Stimulated activated CD4-positive, alpha-beta T cell treated with anti-CD3 and anti-CD28 coated beads, Interleukin-15, amount 100 ng/mL, for 24 hours (primary cell): Measurements from ENCODE around the gene TFCP2.
"Not testable (repeated sequence)": the region's sequence is repeated elsewhere in the genome, so short reads cannot be mapped to it uniquely, and the experiment has no call there.

Source experiments
- DNase-seq: peaks from one replicate; pipeline ENCODE4 v3.0.0-alpha.2; 2020

The TFCP2 gene

GRCh38 chr12:51147309-51147708 is 25.6 kb downstream of the TFCP2 start:
- DNase-seq, result no peak

GRCh38 chr12:51139292-51139844 is 33.6 kb downstream of the TFCP2 start:
- DNase-seq, result no peak

- DNase-seq, result no peak
Measured at GRCh38 chr12:51132693-51133092, 40.2 kb downstream of the TFCP2 start.

- DNase-seq, result no peak
Measured at GRCh38 chr12:51131745-51132521, 41.0 kb downstream of the TFCP2 start.

- no peak for DNase-seq
Measured at GRCh38 chr12:51128919-51129318, 44.0 kb downstream of the TFCP2 start.

GRCh38 chr12:51127050-51127729 is 45.7 kb downstream of the TFCP2 start:
- DNase-seq, result no peak

- no peak for DNase-seq
Measured at GRCh38 chr12:51126297-51126696, 46.6 kb downstream of the TFCP2 start.

- no peak for DNase-seq
Measured at GRCh38 chr12:51124504-51124903, 48.4 kb downstream of the TFCP2 start.

GRCh38 chr12:51122844-51123243 is 50.1 kb downstream of the TFCP2 start:
- no peak for DNase-seq

GRCh38 chr12:51118706-51119105 is 54.2 kb downstream of the TFCP2 start:
- no peak for DNase-seq

GRCh38 chr12:51115533-51115932 is 57.4 kb downstream of the TFCP2 start:
- DNase-seq, result no peak

- DNase-seq, result no peak
Measured at GRCh38 chr12:51108136-51108535, 64.8 kb downstream of the TFCP2 start.

GRCh38 chr12:51103977-51104376 is 69.0 kb downstream of the TFCP2 start:
- DNase-seq, result no peak

- no peak for DNase-seq
Measured at GRCh38 chr12:51098611-51099010, 74.3 kb downstream of the TFCP2 start.

- no peak for DNase-seq
Measured at GRCh38 chr12:51090705-51091229, 82.2 kb downstream of the TFCP2 start.

- peak; percentile 46 for DNase-seq
Measured at GRCh38 chr12:51087818-51088217, 85.1 kb downstream of the TFCP2 start.

- no peak for DNase-seq
Measured at GRCh38 chr12:51086933-51087332, 86.0 kb downstream of the TFCP2 start.

- no peak for DNase-seq
Measured at GRCh38 chr12:51085757-51086156, 87.2 kb downstream of the TFCP2 start.

GRCh38 chr12:51083126-51083833 is 89.7 kb downstream of the TFCP2 start, which contains the start of gene CSRNP2:
Gene CSRNP2 (minus strand): TSS chr12:51083596. CDS start chr12:51076561, 7,035 bp downstream.
- peak; percentile 97 for DNase-seq

GRCh38 chr12:51082561-51083125 is 90.3 kb downstream of the TFCP2 start:
- peak; percentile 27 for DNase-seq

- DNase-seq, result no peak
Measured at GRCh38 chr12:51081421-51081820, 91.5 kb downstream of the TFCP2 start.

- no peak for DNase-seq
Measured at GRCh38 chr12:51080136-51080535, 92.8 kb downstream of the TFCP2 start.

GRCh38 chr12:51078866-51079265 is 94.1 kb downstream of the TFCP2 start:
- DNase-seq, result not testable (repeated sequence)
